CD4-positive, alpha-beta T cell (primary cell): ENCODE data around the gene RHBDL1. TPM values are rescaled to one million over a fixed set of nuclear protein-coding genes. Genes with fewer than 3 reads are reported as not detected.
A peak's percentile ranks its signal among the peaks of the same experiment; 100 is the strongest.

Experiments
- ATAC-seq: fragments of 200-7000 bp; cut with Tn5 transposase; one replicate; pipeline ENCODE4 v1.10.0; 2022; ENCODE audit warnings: mild to moderate bottlenecking; ENCODE audit not compliant: poor library complexity
- CTCF ChIA-PET: fragments of 350-600 bp; sonication (Branson Sonifier 250); formaldehyde crosslinking; loops from one replicate; lab custom pipeline; 2021; ENCODE audit warnings: antibody characterized with exemption, inconsistent platforms; lab: Charles Lee
- POLR2A ChIA-PET: fragments of 350-600 bp; sonication (Branson Sonifier 250); formaldehyde crosslinking; loops from one replicate; lab custom pipeline; 2021; ENCODE audit warnings: antibody characterized with exemption, inconsistent platforms; lab: Charles Lee
- DNase-seq, 14 experiments: peaks; one replicate each; pipeline ENCODE4 v3.0.0-alpha.2; 2013 to 2020; ENCODE audit warnings: mixed read lengths in 2 of 14
- H3K27ac ChIP-seq, 2 donors: one replicate each; pipeline versions ENCODE4 v1.5.1 to v1.7.0; 2013; ENCODE audit warnings: low read length in 2 of 2, low read depth in 1 of 2, mild to moderate bottlenecking in 1 of 2
- H3K27me3 ChIP-seq, 2 experiments: 1 replicate in 1 of 2; 2 replicates in 1 of 2; pipeline versions ENCODE4 v1.6.1 to v1.7.0; 2013; ENCODE audit warnings: low read length in 2 of 2, control low read depth in 1 of 2, mild to moderate bottlenecking in 1 of 2, moderate library complexity in 1 of 2; ENCODE audit not compliant: insufficient read depth in 2 of 2, control insufficient read depth in 1 of 2
- H3K36me3 ChIP-seq: one replicate; pipeline ENCODE4 v1.6.1; 2013; ENCODE audit warnings: low read length, control low read depth; ENCODE audit not compliant: insufficient read depth
- H3K4me1 ChIP-seq: one replicate; pipeline ENCODE4 v1.6.1; 2013; ENCODE audit warnings: low read length, control low read depth; ENCODE audit not compliant: insufficient read depth
- H3K4me3 ChIP-seq: one replicate; pipeline ENCODE4 v1.5.1; 2013; ENCODE audit warnings: mild to moderate bottlenecking, low read length, moderate library complexity
- H3K9me3 ChIP-seq, 2 experiments: 1 replicate in 1 of 2; 2 replicates in 1 of 2; pipeline versions ENCODE4 v1.6.1 to v1.7.0; 2013; ENCODE audit warnings: low read length in 2 of 2, mild to moderate bottlenecking in 2 of 2, control low read depth in 1 of 2, moderate library complexity in 1 of 2; ENCODE audit not compliant: control insufficient read depth in 1 of 2, insufficient read depth in 1 of 2
- H3K27ac Mint-ChIP-seq: one replicate; pipeline ENCODE4 v1.8.0; 2020; ENCODE audit warnings: mixed read lengths
- H3K27me3 Mint-ChIP-seq: one replicate; pipeline ENCODE4 v1.8.0; 2021; ENCODE audit warnings: mixed read lengths
- H3K36me3 Mint-ChIP-seq: one replicate; pipeline ENCODE4 v1.8.0; 2021; ENCODE audit warnings: low read depth, mixed read lengths
- H3K4me1 Mint-ChIP-seq: one replicate; pipeline ENCODE4 v1.8.0; 2021; ENCODE audit warnings: low read depth, mixed read lengths
- H3K4me3 Mint-ChIP-seq: one replicate; pipeline ENCODE4 v1.8.0; 2020; ENCODE audit warnings: mild to moderate bottlenecking, mixed read lengths
- H3K9me3 Mint-ChIP-seq: one replicate; pipeline ENCODE4 v1.8.0; 2020; ENCODE audit warnings: mixed read lengths
- CTCF ChIP-seq: fragments of 200-600 bp; IDR thresholded peaks from one replicate; pipeline ENCODE4 v1.8.0; 2022; ENCODE audit warnings: antibody characterized with exemption, mild to moderate bottlenecking
- intact Hi-C, 2 experiments: fragments of 100-400 bp; cut with DNase I in 1 of 2; cut with micrococcal nuclease in 1 of 2; formaldehyde crosslinking; loops; one replicate each; pipeline versions ENCODE4 v1.15.1 to v1.9.0; 2023 to 2025; cut with DNase I, micrococcal nuclease
- total RNA-seq, 174 experiments: library from RNA in 2 of 174; stranded (reverse) in 2 of 174; gene quantifications; one replicate each; pipeline ENCODE4 v1.2.3 and lab custom pipeline; 2021 to 2026

RHBDL1 gene
- total RNA-seq, 2 experiments from 2014 or later = 6.6 to 6.9 TPM

GRCh38 chr16:676565-676902 lies 1.1 kb downstream of the RHBDL1 start:
- Mint-ChIP-seq H3K9me3 (no peaks in the 10 kb centered on the region), H3K27ac (peak overlapping the region; percentile 74), H3K36me3 (peaks cover 16% of the 10 kb centered on the region), H3K27me3 (no peaks in the 10 kb centered on the region), H3K4me1 (peaks cover 21% of the 10 kb centered on the region), H3K4me3 (peak overlapping the region; percentile 56)
- no peak for ATAC-seq
- H3K4me3 ChIP-seq = no peak overlapping the region
- H3K4me1 ChIP-seq = peaks cover 46% of the 10 kb centered on the region
- CTCF ChIA-PET = interaction anchor here (0.8 kb wide), 1 partner anchor 28 kb away, joined by 3 read pairs; no protein-coding TSS in a partner anchor
- TF ChIP-seq CTCF = no peak
- H3K27me3 ChIP-seq = peaks cover 8 to 12% of the 10 kb centered on the region in 2 experiments
- no peak for DNase-seq
- no peak overlapping the region for H3K27ac ChIP-seq
- H3K9me3 ChIP-seq = no peaks in the 10 kb centered on the region
- peaks cover 17% of the 10 kb centered on the region for H3K36me3 ChIP-seq
- POLR2A ChIA-PET = interaction anchor here (1.4 to 1.8 kb wide), 4 partner anchors 9 to 19 kb away, joined by 4 to 8 read pairs (median 5); partner anchors contain the start of genes RHOT2 and WDR24
- intact Hi-C loops = no loop called here

- no peak for ATAC-seq
- CTCF ChIA-PET = no interaction called here
- peaks cover 19% of the 10 kb centered on the region for H3K36me3 ChIP-seq
- H3K9me3 ChIP-seq = no peaks in the 10 kb centered on the region
- H3K27ac ChIP-seq = no peak overlapping the region
- Mint-ChIP-seq H3K27ac (peak overlapping the region; percentile 74), H3K9me3 (no peaks in the 10 kb centered on the region), H3K27me3 (no peaks in the 10 kb centered on the region), H3K4me1 (peaks cover 21% of the 10 kb centered on the region), H3K36me3 (peaks cover 20% of the 10 kb centered on the region), H3K4me3 (peak overlapping the region; percentile 56)
- DNase-seq = peak in 9 of 14 experiments; percentile 31 to 69 (median 48)
- peaks cover 50% of the 10 kb centered on the region for H3K4me1 ChIP-seq
- H3K27me3 ChIP-seq = peaks cover 8 to 12% of the 10 kb centered on the region in 2 experiments
- H3K4me3 ChIP-seq = no peak overlapping the region
- POLR2A ChIA-PET = interaction anchor here (1.4 kb wide), 1 partner anchor 13 kb away, joined by 4 read pairs; no protein-coding TSS in a partner anchor
- no peak for TF ChIP-seq CTCF
- intact Hi-C loops = no loop called here
Measured at GRCh38 chr16:676913-677312, 1.4 kb downstream of the RHBDL1 start.

- peaks cover 23% of the 10 kb centered on the region for H3K36me3 Mint-ChIP-seq
- no peaks in the 10 kb centered on the region for H3K9me3 ChIP-seq
- H3K4me1 ChIP-seq = peaks cover 56% of the 10 kb centered on the region
- ATAC-seq (no peak), DNase-seq (no peak)
- TF ChIP-seq CTCF = no peak
- peaks cover 8 to 12% of the 10 kb centered on the region in 2 experiments for H3K27me3 ChIP-seq
- peak overlapping the region; percentile 74 for H3K27ac Mint-ChIP-seq
- H3K36me3 ChIP-seq = peaks cover 19% of the 10 kb centered on the region
- intact Hi-C loops = no loop called here
- peaks cover 23% of the 10 kb centered on the region for H3K4me1 Mint-ChIP-seq
- ChIA-PET CTCF (no interaction called here), POLR2A (interaction anchor here (1.4 to 4.8 kb wide), 2 partner anchors 12 to 17 kb away, joined by 4 to 55 read pairs; no protein-coding TSS in a partner anchor)
- no peak overlapping the region for H3K4me3 ChIP-seq
- H3K27me3 Mint-ChIP-seq = no peaks in the 10 kb centered on the region
- H3K27ac ChIP-seq = no peak overlapping the region
- peak overlapping the region; percentile 56 for H3K4me3 Mint-ChIP-seq
- no peaks in the 10 kb centered on the region for H3K9me3 Mint-ChIP-seq
Measured at GRCh38 chr16:677316-678190, 2.1 kb downstream of the RHBDL1 start.
